ENCODE results near the gene MAP2K6. TPM values are rescaled to one million over a fixed set of nuclear protein-coding genes. Genes with fewer than 3 reads are reported as not detected.

MAP2K6 gene
- 1 to 10 TPM; 8.5 to 9.2 TPM for total RNA-seq

DNA sequence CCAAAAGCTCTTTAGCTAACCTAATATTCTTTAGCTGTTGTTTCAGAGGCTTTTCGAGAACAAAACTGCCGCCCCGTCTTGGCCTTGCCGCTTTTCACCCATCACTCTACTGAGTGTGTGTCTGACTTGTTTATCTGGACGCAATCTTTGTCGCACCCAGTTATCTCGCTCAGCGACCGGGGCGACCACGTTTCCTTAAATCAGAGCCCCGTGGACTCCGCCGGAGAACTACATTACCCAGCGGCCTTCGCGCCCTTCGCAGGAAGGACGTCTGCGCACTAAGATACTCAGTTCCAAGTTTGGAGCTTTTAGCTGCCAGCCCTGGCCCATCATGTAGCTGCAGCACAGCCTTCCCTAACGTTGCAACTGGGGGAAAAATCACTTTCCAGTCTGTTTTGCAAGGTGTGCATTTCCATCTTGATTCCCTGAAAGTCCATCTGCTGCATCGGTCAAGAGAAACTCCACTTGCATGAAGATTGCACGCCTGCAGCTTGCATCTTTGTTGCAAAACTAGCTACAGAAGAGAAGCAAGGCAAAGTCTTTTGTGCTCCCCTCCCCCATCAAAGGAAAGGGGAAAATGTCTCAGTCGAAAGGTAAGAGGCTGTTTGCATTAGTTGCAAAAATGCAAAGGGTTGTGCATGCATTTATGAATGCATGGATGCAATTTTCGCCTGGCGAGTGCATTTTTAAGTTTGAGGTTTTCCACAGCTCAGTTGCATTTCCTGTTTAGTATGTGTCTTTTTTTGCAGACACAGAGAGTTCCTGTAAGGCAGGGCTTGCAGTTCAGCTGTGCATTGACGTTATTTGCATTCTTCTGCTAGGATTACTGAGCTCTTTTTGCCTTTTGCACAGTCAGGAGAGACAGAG is at the start of gene MAP2K6:
MAP2K6 (plus strand) TSS at position 290 of the 867 bp plus-strand sequence; CDS start at position 578, 288 bp downstream.

Other genes starting within 250 kb of the MAP2K6 start
- under 1 TPM; 0.63 to 0.89 TPM for gene ABCA10, start 185.9 kb upstream of the MAP2K6 start, total RNA-seq
- 10 to 100 TPM; 16.0 to 17.4 TPM for gene ABCA5, start 87.6 kb upstream of the MAP2K6 start, total RNA-seq